Pancreas (tissue), 10 donors: ENCODE results near the gene SPTLC2. TPM values are rescaled to one million over a fixed set of nuclear protein-coding genes. Genes with fewer than 3 reads are reported as not detected.
"Not testable (repeated sequence)": the region's sequence is repeated elsewhere in the genome, so short reads cannot be mapped to it uniquely, and the experiment has no call there.

Experiments
- ATAC-seq, 4 donors: fragments of 200-7000 bp; cut with Tn5 transposase; one replicate each; pipeline versions ENCODE4 v1.8.0 to v1.9.1; 2020; ENCODE audit warnings: mild to moderate bottlenecking in 4 of 4, moderate library complexity in 4 of 4
- DNase-seq, 6 donors: peaks; one replicate each; pipeline ENCODE4 v3.0.0-alpha.2; 2020
- FAIRE-seq: peaks from 2 replicates; lab custom pipeline; 2012; peaks lifted over from hg19 to GRCh38; lab: Jason Lieb, UNC
- H3K27ac ChIP-seq, 4 donors: fragments of 200-600 bp; sonication (generic); 1 replicate in 3 of 4; 2 replicates in 1 of 4; pipeline versions ENCODE4 v1.5.0 to v1.8.0; 2020
- H3K27me3 ChIP-seq, 4 donors: fragments of 200-600 bp; one replicate each; pipeline ENCODE4 v1.8.0; 2021
- H3K36me3 ChIP-seq, 3 donors: fragments of 200-600 bp; sonication (generic) in 1 of 3; one replicate each; pipeline versions ENCODE4 v1.5.0 to v1.8.0; 2020 to 2021
- H3K4me1 ChIP-seq, 3 donors: fragments of 200-600 bp; one replicate each; pipeline ENCODE4 v1.8.0; 2021
- H3K4me3 ChIP-seq, 4 donors: fragments of 200-600 bp; sonication (generic) in 2 of 4; one replicate each; pipeline versions ENCODE4 v1.5.0 to v1.8.0; 2020 to 2021
- H3K9me3 ChIP-seq, 4 donors: fragments of 200-600 bp; one replicate each; pipeline ENCODE4 v1.8.0; 2021
- WGBS, 2 donors: extraction: QIAGEN DNeasy Blood & Tissue Kit; methylation state at CpG; one replicate each; pipeline ENCODE4 v1.1.7; 2013; 5-methylcytosine and 5-hydroxymethylcytosine counted together
- intact Hi-C, 3 donors: fragments of 100-400 bp; cut with DNase I; formaldehyde crosslinking; loops; one replicate each; pipeline versions ENCODE4 v1.11.1 to v1.14.2; 2022
- polyA plus RNA-seq, 2 donors: library from polyadenylated mRNA; stranded (reverse); fragments of 200-250 nt; gene quantifications; one replicate each; pipeline ENCODE4 v1.2.3, GENCODE V29; 2013
- total RNA-seq, 6 donors: library from RNA; stranded (reverse); fragmentation: NEBNext Ultra II Directional in 4 of 6; extraction: Animal tissue kit (Norgen Biotek cat#: 25700) in 4 of 6; gene quantifications; one replicate each; pipeline versions ENCODE4 v1.2.1 to v1.2.4, GENCODE V29; 2021 to 2023
- TF ChIP-seq, protein P1 (sequence below), 4 donors: fragments of 200-600 bp; sonication (generic) in 3 of 4; IDR thresholded peaks; one replicate each; pipeline versions ENCODE4 v1.5.0 to v1.8.0; 2021; ENCODE audit warnings: antibody characterized with exemption in 4 of 4
- donor health status: healthy with polysubstance abuse.
- donor health status: DM: no; HTN: no; CAD: no; lungs with moderate emphysema.
- donor health status: DM: no; HTN: no; CAD: no.
- donor health status: control.
- donor health status: control.
- donor health status: Bipolar disorder and iron deficiency.
- donor health status: DM: yes; HTN: yes; CAD: no.
- donor health status: DM: no; HTN: no; CAD: no.
- donor health status: DM: no; HTN: no; CAD: no.
- donor health status: DM: yes; HTN: yes; CAD: no.

The SPTLC2 gene
- total and polyA plus RNA-seq, 8 donors = 3.2 to 19.4 (median 8.7) TPM

DNA sequence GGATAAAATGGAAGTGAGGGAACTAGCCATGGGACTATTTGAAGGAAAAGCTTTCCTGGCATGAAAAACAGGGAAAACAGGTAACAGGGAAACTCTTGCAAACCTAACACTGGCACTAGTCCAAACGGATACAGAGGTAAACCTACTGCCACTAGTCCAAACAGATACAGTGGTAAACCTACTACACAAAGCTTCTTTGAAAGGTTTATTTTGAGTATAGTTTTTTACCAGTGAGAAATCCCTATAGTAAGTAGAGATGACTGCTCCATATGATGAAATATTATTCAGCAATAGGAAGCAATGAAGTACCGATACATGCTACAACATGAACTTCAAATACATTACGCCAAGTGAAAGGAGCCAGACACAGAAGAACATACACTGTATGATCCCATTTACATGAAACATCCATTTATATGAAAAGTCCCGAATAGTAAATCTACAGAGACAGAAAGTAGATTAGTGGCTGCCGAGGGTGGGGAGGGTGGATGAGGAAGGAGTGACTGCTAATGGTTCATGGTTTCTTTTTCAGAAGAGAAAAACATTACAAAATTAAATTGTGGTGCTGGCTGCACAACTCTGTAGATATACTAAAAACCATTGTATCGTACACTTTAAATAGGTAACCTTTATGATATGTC, 25.5 kb downstream of the SPTLC2 start:
- TF ChIP-seq, protein P1, sequence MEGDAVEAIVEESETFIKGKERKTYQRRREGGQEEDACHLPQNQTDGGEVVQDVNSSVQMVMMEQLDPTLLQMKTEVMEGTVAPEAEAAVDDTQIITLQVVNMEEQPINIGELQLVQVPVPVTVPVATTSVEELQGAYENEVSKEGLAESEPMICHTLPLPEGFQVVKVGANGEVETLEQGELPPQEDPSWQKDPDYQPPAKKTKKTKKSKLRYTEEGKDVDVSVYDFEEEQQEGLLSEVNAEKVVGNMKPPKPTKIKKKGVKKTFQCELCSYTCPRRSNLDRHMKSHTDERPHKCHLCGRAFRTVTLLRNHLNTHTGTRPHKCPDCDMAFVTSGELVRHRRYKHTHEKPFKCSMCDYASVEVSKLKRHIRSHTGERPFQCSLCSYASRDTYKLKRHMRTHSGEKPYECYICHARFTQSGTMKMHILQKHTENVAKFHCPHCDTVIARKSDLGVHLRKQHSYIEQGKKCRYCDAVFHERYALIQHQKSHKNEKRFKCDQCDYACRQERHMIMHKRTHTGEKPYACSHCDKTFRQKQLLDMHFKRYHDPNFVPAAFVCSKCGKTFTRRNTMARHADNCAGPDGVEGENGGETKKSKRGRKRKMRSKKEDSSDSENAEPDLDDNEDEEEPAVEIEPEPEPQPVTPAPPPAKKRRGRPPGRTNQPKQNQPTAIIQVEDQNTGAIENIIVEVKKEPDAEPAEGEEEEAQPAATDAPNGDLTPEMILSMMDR (IDR thresholded peaks at IDR 0.05) = no peak
- ATAC-seq = peak in 3 of 4 donors; percentile 60 to 66 (median 65)
- Histone ChIP-seq H3K4me1 (peaks cover 0 to 9% (median 0%) of the 10 kb centered on the region in 3 donors), H3K27me3 (no peaks in the 10 kb centered on the region), H3K9me3 (no peaks in the 10 kb centered on the region), H3K4me3 (no peak overlapping the region), H3K36me3 (no peaks in the 10 kb centered on the region), H3K27ac (peak overlapping the region in 1 of 4 donors; percentile 7)
- DNase-seq = no peak
- intact Hi-C loops = no loop called here
- no peak for FAIRE-seq
- WGBS, 2 donors = 72 to 76% methylated on average over 6 of the region's 6 CpGs

DNA sequence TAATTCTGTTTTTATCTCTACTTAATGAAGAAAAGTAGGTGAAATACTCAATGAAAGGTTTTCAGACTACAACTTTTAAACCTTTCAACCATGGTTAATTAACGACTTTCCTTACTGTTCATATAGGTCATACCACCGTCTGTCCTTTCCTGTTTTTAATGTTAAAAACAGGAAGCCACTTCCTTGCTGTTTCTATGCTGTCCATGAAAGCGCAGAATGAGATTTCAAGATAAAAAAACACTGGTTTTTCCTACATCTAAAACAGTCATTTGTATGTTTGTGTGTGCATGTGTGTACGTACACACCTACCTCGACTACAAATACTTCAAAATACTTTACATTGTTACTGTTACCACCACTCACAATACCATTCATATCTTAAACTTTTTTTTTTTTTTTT, 27.3 kb downstream of the SPTLC2 start:
- TF ChIP-seq, protein P1 (IDR thresholded peaks at IDR 0.05) = no peak
- peak in 1 of 4 donors; percentile 14 for ATAC-seq
- Histone ChIP-seq H3K27ac (no peak overlapping the region), H3K9me3 (no peaks in the 10 kb centered on the region), H3K4me1 (peaks cover 0 to 9% (median 0%) of the 10 kb centered on the region in 3 donors), H3K36me3 (no peaks in the 10 kb centered on the region), H3K27me3 (no peaks in the 10 kb centered on the region), H3K4me3 (no peak overlapping the region)
- DNase-seq = no peak
- no peak for FAIRE-seq
- WGBS, 2 donors = 76 to 83% methylated on average over 5 of the region's 5 CpGs
- intact Hi-C loops = no loop called here

DNA sequence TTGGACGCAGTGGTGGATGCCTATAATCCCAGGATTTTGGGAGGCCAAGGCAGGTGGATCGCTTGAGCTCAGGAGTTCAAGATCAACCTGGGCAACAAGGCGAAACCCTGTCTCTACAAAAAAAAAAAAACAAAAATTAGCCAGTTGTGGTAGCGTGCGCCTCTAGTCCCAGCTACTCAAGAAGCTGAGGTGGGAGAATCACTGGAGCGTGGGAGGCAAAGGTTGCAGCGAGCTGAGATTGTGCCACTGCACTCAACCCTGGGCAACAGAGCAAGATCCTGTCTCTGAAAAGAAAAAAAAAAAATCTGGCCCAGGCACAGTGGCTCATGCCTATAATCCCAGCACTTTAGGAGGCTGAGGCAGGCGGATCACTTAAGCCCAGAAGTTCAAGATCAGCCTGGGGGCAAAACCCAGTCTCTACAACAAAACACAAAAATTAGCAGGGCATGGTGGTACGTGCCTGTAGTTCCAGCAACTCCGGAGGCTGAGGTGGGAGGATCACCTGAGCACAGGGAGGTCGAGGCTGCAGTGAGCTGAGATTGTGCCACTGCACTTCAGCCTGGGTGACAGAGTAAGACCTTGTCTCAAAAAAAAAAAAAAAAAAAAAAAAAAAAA, 27.9 kb downstream of the SPTLC2 start:
- H3K27me3 ChIP-seq, H3K4me3 ChIP-seq, H3K9me3 ChIP-seq, H3K27ac ChIP-seq, intact Hi-C loops, DNase-seq, H3K4me1 ChIP-seq, FAIRE-seq, H3K36me3 ChIP-seq, ATAC-seq: not testable (repeated sequence)
- 91 to 95% methylated on average over 11 of the region's 11 CpGs for WGBS, 2 donors

DNA sequence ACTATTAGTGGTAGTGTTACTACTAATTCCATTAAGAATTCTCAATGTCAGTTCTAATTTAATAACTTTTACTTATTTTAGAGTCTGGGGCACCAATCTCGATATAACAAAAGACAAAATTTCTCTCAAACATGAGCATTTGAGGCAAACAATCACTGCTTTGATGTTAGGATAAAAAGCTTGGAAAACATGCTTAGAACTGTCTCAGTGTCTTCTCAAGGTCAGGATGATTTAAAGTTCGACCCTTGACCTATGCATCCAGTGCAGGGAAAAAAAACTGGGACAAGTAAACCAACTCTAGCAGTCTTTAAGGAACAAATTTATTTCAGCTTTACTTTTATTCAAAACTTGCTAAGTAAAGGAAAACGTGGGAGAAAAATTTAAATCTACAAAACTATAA, 31.1 kb downstream of the SPTLC2 start:
- no peak for FAIRE-seq
- WGBS, 2 donors = 62 to 74% methylated on average over 3 of the region's 3 CpGs
- intact Hi-C loops = no loop called here
- Histone ChIP-seq H3K36me3 (no peaks in the 10 kb centered on the region), H3K27ac (no peak overlapping the region), H3K27me3 (no peaks in the 10 kb centered on the region), H3K9me3 (no peaks in the 10 kb centered on the region), H3K4me3 (no peak overlapping the region), H3K4me1 (peaks cover 0 to 6% (median 0%) of the 10 kb centered on the region in 3 donors)
- TF ChIP-seq, protein P1 (IDR thresholded peaks at IDR 0.05) = no peak
- ATAC-seq = no peak
- no peak for DNase-seq

DNA sequence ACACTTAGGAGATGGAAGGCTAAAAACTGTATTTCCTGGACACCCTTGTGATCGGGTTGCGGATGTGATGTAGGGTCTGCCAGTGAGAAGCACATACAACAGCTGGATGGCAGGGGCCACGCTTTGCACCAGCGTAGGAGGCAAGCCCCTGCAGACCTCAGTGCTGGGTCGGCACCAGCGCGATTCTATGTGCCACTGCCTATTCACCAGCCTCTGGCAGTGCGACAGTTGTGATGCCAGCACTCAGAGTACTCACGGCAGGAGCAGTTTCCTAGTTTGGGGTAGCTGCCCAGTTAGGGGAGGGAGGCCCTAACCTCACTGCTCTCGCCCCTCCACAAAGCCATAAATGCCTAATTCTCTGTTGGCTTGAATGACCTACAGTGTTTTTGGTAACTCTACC, 31.6 kb downstream of the SPTLC2 start:
- H3K27me3 ChIP-seq = no peaks in the 10 kb centered on the region
- DNase-seq (no peak), ATAC-seq (no peak), FAIRE-seq (no peak)
- H3K27ac ChIP-seq = no peak overlapping the region
- no peak overlapping the region for H3K4me3 ChIP-seq
- intact Hi-C loops = no loop called here
- TF ChIP-seq, protein P1 (IDR thresholded peaks at IDR 0.05) = no peak
- no peaks in the 10 kb centered on the region for H3K9me3 ChIP-seq
- H3K4me1 ChIP-seq = peaks cover 0 to 6% (median 0%) of the 10 kb centered on the region in 3 donors
- no peaks in the 10 kb centered on the region for H3K36me3 ChIP-seq
- 86% methylated on average over 10 of the region's 10 CpGs for WGBS, 2 donors
